Subcutaneous adipose tissue (tissue), 4 donors: ENCODE measurements around the gene DLG4. TPM values are rescaled to one million over a fixed set of nuclear protein-coding genes. Genes with fewer than 3 reads are reported as not detected.

Experiments
- total RNA-seq, 4 donors: library from RNA; depleted of rRNA; stranded (reverse); fragments of >200 nt; gene quantifications; one replicate each; pipeline ENCODE4 v1.1.0, GENCODE V29; 2016
- TF ChIP-seq, protein P1 (sequence below): fragments of 450-650 bp; IDR thresholded peaks from one replicate; pipeline ENCODE4 v1.5.1; 2016; ENCODE audit warnings: low read depth, mild to moderate bottlenecking, control low read depth, antibody characterized with exemption, moderate library complexity

DLG4 gene
- total RNA-seq, 4 donors from 2014 or later, result 3.3 to 17.0 (median 6.9) TPM

DNA sequence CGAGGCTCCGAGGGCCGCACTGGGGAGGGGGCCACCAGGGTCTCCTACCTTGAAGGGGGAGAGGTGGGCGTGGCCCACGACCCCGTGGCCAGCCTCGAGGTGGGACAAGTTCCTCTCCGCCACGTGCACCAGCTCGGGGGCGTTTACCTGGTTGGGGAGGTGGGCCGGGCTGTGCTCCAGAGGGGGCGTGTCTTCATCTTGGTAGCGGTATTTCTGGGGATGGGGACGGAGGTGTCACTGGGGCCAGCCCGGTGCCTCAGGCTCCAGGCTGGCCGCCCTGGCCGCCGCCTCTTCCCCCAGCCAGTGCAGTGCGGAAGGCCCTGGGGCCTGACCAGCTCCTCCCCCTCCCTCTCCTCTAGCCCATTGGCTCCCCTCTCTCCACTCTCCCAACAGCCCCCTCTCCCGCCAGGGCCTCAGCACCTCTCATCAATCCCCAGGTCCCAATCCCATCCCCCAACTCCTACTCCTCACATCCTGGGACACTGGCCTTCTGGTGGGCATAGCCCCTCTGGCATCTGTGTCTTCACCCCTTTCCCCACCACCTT, 11.5 kb downstream of the DLG4 start:
- TF ChIP-seq, protein P1, sequence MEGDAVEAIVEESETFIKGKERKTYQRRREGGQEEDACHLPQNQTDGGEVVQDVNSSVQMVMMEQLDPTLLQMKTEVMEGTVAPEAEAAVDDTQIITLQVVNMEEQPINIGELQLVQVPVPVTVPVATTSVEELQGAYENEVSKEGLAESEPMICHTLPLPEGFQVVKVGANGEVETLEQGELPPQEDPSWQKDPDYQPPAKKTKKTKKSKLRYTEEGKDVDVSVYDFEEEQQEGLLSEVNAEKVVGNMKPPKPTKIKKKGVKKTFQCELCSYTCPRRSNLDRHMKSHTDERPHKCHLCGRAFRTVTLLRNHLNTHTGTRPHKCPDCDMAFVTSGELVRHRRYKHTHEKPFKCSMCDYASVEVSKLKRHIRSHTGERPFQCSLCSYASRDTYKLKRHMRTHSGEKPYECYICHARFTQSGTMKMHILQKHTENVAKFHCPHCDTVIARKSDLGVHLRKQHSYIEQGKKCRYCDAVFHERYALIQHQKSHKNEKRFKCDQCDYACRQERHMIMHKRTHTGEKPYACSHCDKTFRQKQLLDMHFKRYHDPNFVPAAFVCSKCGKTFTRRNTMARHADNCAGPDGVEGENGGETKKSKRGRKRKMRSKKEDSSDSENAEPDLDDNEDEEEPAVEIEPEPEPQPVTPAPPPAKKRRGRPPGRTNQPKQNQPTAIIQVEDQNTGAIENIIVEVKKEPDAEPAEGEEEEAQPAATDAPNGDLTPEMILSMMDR, result no peak

DNA sequence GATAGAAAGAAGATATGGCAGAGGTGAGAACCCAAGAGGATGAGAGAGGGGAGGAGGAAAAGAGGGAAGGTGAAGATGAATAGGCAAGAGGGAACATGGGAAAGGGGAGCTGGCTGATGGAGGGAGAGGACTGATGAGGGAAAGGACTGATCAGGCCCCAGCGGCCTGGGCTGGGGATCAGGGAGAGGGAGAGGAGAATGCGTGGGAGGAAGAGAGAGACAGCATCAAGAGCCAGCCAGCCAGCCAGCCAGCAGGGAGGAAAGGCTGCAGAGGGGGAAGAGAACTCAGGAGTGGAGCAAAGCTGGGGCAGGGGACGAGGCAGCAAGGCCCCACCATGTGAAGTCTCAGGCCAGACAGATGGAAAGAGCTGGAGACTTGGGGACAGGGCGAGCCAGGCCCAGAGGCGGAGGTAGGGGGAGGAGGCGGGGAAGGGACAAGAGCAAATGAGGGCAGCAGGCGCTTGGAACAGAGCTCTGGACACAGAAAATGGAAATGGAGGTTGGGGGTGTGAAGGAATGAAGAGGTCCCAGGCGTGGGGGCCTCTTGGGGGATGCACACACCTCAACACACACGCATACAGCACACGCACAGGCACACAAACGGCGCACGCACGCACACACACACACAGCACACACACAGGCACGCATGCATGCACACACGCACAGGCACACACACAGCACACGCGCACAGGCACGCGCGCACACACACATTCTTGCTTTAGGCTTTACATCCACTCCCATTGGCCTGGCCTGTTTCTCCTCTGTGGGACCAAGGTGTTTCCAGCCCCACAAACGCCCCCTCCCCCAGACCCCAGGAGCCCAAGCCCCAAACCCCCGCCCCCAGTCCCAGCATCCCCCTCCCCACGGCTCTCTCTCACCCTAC, 12.3 kb downstream of the DLG4 start:
- TF ChIP-seq, protein P1, result no peak

DNA sequence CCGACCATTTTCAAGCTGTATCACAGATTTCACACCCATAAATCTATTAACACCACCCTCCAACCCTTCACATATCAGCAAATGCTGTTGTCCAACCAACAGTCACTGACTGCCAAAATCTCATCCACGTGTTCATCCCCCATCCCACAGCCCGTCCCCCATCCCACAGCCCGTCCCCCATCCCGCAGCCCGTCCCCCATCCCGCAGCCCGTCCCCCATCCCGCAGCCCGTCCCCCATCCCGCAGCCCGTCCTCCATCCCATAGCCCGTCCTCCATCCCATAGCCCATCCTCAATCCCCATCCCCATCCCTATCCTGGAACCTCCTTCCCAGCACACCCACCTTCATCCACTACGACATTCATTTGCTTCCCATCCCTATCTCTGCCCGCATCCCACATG, 14.1 kb downstream of the DLG4 start:
- TF ChIP-seq, protein P1, result no peak

DNA sequence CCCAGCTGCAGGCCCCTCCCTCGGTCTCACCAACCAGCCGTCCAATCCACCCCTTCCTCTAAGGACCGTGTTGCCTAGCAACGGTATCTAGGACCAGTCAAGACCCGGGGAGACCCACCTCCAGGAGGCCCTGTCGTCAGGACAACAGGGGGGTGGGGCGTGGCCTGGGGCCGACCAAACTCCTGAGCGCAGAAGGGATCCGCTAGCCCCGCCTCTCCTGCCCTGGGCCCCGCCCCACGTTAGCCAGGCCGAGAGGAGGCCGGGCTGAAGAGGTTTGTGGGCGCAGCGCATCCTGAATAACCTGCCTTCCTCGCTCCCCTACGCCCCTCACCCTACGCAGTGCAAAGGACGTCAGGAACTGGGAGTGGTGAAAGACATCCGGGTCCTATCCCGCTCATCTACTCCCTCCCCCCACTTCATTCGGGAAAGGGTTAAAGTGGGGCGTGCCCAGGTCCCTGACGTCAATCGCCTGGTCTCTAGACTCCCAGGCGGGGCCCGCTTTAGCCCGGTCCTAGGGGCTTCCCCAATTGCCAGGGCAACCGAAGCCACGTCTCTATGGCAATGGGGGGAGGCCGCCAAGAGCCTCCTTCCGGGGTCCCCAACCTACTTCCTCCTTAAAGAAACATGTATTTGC, 14.7 kb downstream of the DLG4 start:
- TF ChIP-seq, protein P1, result no peak

DNA sequence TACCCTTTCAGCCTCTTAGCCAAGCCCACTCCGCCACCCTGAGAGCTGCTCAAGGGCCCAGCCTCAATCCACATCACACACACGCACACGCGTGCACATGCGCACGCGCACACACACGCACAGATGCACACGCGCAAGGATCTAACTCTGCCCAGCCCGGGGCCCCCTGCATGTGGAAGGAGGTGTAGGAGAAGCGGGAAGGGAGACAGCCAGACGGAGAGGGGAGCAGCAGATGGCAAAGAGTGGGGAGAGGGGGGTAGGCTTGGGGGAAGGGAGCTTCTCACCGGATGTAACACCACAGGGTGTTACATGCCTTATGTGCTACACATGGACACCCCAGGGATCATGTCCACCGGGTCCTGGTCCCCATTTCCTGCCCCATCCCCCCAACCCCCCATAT, 15.3 kb downstream of the DLG4 start:
- TF ChIP-seq, protein P1, result no peak

DNA sequence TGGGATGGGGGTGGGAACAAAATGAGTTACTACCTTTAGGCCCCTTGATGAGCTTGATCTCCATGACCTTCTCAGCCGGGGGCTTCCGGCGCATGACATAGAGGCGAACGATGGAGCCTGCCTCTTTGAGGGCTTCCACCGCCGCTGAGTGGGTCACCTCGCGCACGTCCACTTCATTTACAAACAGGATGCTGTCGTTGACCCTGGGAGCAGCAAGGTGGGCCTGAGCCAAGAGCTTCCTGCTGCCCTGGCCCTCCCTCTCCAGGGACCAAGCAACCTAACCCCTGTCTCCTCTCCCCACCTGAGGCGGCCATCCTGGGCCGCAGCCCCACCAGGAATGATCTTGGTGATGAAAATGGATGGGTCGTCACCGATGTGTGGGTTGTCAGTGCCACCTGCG, 16.2 kb downstream of the DLG4 start:
- TF ChIP-seq, protein P1, result no peak

DNA sequence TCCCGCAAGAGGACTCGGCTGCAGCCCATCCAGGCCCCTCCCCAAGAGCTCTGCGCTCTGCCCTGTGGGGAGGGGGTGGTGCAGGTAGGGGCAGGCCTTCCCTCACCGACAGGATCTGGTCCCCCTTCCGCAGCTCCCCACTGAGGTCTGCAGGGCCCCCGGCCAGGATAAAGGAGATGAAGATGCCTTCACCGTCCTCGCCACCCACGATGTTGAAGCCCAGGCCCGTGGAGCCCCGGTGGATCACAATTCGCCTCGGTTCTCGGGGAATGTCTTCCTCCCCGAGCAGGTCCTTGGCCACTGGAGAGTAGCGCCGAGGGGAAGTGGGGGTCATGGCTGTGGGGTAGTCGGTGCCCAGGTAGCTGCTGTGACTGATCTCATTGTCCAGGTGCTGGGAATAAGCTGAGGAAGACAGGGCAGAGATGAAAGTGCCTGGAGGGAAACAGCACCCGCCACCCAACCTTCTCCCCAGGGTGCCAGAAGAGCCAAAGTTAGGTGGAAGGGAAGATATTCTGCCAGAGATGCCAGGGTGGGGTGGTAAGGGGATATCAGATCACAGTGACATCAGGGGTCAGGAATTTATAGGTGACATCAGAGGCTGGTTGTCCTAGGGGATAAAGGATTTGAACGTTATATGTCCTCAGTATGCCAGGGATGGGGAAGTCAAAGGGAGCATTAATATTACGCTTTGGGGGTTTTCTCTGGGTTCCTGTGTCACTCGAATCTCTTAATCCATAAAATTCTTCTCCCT, 22.8 kb downstream of the DLG4 start:
- TF ChIP-seq, protein P1, result no peak
